NCI-H1694 treated with DMSO at 0.1 percent for 48 hours (cell line): ENCODE results near the gene GPX6.
"Not testable (repeated sequence)": the region's sequence is repeated elsewhere in the genome, so short reads cannot be mapped to it uniquely, and the experiment has no call there.

Experiments
- DNase-seq: peaks from one replicate; lab custom pipeline; 2025; lab: John Stamatoyannopoulos, UW

The GPX6 gene, protein sequence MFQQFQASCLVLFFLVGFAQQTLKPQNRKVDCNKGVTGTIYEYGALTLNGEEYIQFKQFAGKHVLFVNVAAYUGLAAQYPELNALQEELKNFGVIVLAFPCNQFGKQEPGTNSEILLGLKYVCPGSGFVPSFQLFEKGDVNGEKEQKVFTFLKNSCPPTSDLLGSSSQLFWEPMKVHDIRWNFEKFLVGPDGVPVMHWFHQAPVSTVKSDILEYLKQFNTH

DNA sequence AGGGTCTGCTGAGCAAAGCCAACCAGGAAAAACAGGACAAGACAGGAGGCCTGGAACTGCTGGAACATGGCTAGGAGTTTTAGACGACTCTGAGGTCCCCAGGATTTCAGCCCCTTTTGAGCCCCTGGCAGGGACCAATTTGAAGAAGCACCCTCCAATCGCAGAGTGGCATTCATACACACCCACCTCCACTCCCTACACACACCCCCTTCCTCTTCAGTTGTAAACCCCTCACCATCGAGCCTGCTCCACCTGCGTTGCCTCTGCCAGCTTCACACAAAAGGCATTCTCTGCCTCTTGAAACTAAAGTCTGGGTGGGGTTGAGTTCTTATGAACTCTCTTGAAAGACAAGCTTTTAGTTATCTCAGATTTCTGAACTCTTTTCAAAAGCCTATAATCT lies at the start of gene GPX6:
TSS of gene GPX6 (minus strand) at position 118 of the 400 bp plus-strand sequence. CDS start at position 68, 50 bp downstream.
- DNase-seq: no peak

DNA sequence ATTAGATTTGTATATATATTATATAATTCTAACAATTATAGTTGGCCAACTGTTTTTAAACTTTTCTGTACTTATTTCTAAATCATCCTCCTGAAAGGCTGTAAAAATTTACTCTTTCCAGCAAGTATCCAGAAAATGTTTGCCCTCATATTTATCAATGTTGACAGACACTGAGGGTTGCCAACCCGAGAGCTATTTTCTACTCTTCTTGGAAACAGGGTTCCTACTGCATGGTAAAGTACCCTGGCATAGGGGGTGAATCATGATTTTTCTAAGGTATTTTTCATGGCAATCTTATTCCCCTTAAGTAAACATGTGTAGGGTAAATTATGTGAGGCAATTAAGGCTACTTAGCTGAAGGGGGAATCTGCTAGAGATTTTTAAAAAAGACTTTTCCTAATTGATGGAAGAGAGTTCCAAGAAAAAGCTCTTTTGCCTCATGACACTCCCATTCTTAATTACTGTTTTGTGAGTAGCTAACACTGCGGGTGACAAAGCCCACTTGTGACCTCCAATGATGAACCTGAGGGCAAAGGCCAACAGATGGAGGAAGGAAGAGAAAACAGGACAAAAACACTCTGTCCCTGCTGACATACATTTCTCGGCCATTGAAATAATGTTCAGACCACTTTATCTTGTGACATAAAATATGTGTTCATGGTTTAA lies 48.0 kb upstream of the GPX6 start:
- DNase-seq: no peak

DNA sequence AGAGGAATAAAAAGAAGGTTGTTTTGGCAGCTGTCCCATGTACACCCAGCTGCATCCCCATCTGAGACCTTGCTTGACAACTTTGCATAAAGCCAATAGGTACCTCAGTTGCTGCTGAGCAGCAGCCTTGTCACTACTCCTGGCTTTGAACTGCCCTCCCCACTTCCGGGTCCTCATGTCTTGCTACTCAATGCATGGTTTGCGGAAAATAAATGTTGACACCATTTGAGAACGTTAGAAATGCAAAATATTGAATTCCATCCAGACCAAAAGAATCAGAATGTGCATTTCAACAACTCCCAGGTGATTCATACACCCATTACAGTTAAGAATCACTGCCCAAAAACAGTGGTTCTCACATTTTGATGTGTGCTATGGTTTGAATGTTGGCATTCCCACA lies 43.0 kb upstream of the GPX6 start:
- no peak for DNase-seq

DNA sequence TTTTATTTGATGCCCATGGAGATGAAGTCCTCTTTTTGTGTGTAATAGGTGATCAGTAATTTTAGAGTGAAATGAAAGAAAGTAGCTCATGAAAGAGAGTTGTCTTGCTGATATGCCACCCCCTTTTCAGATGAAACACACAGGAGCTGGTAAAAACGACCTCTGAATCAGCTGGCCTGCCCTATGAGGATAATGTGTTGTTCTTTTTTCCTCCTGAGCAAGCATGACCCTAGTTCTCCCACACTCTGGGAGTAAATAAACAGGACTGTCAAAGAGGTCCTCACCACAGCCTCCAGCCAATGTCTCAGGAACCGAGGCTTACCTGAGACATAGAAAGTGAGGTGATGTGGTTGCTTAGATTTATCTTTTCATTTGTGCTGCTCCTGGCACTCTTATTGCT lies 39.5 kb upstream of the GPX6 start:
- DNase-seq: no peak

DNA sequence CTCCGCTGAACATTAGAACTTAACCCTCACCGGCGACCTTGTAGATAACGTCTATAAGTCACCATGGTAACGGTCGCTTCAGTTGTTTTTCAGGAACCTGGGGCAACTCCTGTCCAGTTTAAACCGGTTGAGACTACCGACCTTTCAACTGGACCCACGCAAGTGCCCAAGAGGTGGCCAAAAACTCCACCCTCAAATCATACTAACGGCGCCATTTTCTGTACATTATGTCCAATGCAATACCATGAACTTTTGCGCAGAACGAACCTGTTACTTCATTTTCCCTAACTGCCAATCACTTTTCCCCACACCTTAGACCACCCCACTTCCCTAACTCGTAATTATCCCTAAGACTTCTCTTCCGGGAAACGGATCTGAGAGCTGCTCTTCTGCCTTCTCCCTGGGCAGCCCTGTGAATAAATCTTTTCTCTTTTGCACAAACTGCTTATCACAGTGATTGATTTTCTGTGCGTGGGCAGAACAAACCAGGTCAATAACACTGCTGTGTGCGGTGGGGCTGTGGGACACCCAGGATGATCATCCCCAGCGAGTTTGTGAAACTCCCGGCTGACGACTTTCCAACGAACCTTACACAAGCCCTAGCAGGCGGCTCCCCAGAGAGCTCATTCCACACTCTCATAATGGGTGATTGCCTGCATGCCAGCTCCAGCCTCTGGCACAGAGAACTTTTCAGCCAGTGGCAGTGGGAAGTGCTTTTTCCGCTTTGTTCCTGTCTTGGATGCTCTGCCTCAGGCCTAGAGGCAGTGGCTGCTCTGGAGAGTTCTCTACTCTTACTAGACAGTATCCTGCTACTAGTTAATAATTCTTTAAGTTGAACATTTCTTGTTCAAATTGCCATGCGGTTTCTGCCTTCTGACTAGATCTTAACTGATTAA lies 38.6 kb upstream of the GPX6 start:
- no peak for DNase-seq

DNA sequence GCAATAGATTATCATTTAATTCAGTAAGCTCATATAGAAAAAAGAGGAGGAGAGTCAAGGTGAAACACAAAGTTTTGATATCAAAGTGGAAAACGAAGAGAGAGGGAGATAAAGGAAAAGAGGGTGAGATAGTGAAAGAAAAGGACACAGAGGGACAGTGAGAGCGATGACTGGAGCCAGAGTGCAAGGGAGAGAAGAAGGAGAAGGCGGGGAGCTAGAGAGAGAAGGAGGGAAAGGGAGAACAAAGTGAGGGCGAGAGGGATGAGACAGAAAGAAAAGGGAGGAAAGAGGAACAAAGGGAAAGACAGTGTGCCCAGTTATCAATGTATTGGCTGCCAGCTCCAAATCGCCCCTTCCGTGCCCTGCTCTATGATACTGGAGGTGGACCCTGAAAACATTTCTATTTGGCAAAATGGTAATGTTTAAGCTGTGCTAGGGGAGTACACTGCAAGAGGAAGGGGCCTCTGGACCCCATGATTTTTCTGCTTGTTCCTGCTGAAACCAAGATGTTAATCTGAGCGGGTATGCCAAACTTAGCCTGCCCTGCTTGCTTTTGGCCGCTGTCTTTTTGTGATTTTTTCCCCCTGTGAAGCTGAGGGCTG lies 37.9 kb upstream of the GPX6 start:
- no peak for DNase-seq

DNA sequence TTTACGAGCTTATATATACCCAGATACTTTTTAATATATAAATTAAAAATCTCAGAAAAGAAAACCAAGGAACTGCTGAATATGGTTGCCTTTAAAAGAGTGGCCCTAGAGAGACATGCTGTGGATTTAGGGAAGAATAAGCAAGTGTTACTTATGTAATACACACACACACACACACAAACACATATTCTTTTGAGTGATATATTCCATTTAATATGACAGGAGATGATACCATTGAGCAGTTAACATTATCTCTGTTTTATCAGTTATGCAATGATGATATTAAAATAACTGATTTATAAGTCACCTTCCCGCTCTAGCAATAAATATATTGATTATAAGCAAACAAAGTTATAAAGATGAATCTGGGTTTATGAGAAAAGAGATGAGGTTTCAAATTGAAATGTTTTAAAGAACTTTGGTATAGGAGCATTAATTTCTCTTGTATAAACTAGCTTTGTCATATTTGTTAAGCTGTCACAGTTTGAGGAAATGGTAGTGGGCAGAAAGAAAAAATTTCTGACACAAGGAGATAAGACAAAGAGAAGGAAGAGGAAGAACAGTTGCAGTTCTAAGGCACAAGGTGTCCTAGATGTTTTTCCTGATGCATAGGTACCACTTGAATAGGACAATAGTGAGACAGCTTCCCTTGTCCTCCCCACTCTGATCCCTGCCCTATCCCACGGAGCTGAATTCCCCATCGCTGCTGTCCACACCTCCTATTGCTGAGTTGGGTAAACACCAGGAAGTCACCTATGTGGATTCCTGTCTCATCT lies 36.5 kb upstream of the GPX6 start:
- DNase-seq: no peak

DNA sequence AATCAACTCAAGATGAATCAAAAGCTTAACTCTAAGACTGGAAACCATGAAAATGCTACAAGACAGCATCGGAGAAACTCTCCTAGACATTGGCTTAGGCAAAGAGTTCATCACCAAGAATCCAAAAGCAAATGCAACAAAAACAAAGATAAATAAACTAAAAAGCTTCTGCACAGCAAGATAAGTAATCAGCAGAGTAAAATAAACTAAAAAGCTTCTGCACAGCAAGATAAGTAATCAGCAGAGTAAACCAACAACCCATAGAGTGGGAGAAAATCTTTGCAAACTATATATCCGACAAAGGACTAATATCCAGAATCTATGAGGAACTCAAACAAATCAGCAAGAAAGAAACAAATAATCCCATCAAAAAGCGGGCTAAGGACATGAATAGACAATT lies 31.4 kb upstream of the GPX6 start:
- DNase-seq: not testable (repeated sequence)

DNA sequence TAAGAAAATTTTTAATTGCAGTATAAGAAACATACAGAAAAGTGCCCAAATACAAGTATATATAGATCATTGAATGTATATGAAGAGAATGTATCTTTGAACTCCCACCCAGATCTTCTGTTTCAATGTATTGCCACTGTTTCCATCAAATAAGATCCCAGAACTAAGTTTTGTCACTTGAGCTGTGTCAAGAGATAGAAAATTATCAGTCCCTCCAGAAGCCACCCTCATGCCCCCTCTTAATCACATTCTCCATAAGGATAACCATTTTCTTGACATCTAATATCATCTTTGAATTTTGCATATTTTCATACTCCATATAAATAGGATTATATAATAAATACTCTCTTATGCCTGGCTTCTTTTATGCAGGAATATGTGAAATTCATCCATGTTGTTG lies 30.4 kb upstream of the GPX6 start:
- DNase-seq: no peak

DNA sequence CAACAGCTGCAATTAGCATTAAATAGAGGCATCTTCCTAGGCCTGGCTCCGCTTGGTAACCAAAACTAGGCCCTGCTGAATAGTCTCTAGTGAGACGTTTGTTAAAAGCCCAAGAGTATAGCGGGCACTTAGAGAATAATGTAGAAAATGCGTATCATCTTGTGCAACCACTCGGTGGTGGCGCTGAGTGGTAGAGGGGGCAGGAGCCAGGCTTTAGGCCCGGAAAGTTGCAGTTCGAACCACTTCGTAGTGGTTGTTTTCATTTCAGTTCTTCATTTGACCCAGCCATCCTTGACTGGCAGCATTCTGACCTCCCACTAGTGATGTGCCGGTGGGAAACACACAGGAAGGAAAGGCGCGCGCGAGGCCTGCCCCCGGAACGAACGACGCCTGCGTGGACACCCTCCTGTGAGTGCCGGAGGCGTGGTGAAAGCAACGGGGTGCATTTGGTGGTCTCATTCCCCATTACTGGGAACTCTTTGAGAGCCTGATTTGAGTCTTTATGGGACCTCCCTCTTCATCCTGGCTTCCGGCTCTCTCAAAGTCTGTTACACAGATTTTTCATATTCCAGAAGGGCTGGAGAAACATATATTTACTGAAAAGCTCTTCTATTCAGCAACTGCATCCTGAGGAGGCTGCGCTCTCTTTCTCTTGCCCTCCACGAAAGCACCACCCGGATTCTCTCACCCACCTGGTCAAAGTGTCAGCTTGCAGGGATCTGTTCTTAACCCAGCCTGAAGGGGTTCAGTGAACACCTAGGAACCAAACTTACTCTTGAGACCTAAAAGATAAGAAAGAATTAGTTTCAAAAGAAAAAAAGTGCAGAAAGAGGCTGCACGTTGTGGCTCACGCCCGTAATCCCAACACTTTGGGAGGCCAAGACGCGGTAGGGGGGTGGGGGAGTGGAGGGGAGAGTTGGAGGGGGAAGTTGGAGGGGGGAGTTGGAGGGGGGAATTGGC lies 28.3 kb upstream of the GPX6 start:
- no peak for DNase-seq

DNA sequence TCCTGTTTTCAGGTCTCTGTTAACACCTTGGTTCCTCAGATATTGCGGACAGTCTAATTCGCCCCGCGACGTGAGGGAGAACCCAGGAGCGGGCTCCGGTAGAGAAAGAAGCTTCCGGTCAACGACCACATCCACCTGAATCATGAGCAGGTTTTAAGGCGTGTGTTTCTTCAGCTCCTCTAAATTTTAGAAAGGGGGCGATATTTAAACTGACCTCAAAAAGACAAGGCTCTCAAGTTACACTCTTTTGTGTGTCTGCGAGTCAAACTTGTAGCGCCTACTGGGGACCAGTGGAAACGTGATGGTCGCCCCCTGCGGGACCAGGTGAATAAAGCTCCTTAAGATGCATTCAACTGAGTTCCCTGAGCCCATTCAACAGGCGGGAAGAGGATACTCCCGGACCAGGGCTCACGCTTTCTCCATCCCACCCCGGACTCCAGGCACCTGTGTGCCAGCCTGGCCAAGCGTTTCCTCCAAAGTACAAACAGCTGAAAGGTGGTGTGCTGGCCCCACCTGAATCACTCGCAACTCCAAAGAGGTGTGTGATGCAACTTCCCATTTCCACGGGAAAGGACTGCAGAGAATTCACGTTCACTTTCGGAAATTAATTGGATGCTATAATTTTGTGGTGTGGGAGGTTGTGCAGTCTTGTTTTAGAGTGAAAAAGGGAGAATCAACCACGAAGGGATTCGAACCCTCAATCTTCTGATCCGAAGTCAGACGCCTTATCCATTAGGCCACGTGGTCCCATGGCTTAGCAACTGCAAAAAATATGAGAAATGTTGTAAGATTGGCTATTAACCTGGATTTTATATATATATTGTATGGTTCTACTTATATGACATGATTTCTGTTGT lies 27.1 kb upstream of the GPX6 start:
- peak; percentile 76 for DNase-seq

DNA sequence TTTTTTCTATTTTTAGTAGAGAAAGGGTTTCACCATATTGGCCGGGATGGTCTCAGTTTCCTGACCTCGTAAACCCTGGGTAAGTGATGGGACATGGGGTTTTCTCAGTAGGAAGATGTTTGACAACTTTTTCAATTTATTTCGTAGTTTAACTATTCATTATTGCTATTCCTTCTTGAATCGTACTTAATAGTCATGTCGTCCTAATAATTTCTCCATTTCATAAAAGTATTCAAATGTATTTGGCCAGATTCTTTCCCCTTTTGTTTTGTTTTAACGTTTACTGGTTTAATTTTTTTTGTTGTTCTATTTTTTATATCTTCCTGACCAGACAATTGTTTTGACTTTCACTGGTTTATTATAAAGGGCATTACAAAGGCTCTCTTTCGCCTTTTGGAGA lies 26.4 kb upstream of the GPX6 start:
- no peak for DNase-seq

DNA sequence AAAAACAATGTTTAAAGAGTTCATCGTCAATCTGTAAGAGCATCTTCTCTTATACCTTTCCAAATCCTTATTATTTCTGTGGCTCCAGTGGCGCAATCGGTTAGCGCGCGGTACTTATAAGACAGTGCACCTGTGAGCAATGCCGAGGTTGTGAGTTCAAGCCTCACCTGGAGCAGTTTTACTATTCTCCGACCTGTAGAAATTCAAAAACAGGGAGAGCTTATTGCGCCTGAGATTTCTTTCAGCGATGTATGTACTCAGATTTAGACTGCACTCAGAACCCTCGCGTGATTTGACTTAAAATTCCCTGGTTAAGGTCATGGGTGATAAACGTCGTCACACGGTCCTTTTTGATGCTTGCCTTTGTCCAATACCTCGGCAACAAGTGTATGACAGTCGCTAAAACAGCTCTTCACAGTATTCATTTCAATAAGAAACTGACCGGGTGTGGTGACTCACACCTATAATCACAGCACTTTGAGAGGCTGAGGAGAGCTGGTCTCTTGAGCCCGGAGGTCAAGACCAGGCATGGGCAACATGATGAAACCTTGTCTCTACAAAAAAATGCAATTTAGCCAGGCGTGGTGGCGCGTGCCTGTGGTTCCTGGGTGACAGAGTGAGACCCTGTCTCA lies 22.0 kb upstream of the GPX6 start:
- no peak for DNase-seq

DNA sequence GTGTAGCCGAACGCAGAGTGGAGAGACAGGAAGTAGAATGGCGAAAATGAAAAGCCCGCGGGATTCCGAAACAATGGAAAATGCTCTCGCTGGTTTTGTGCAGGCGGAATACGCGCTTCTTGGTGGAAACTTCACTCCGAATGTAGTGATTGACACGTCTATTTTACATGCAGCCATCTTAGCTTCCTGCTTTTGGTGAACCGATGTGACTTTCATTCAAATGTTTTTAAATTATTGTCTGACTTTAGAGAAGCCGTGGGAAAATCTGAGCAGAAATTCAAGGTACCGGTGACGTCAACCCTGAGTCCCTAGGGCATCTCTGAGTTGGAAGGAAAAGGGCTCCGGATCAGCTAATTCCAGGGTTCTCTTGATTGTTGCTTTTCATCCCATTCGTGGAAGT lies 21.5 kb upstream of the GPX6 start:
- no peak for DNase-seq

DNA sequence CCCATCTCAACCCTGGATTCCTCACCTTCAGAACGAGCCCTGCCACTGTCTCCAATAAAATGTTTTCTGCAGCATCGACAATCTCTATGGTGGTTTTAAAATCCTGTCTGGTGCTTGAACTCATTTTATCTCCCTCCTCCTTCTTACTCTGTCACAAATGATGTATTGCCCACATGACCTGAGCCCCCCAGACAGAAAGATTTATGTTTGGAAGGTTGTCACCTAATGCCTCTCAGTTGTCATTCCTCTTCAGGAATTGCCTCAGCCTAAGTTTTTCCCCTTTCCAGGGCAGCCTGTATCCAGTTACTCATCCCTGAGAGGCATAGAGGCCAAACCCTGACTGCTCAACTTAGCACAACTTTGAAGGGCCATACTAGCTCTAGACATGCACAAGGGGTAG lies 19.3 kb upstream of the GPX6 start:
- no peak for DNase-seq

DNA sequence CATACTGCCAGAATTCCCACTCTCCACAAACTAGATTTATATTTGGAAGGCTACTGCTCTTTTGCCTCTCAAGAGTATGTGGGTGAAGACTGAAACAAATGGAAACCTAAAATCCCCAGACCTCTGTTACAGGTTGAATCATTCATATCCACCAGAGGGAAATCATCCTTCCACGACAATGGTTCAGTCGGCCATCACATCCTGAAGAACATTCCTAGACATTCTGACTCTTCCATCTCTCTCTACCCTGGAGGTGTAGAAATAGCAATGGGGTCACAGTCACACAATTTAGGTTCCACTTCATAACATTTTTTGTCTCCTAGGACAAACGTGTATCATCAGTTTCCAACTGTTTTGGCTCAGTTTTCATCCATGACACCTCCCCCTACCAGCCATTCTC lies 18.7 kb upstream of the GPX6 start:
- no peak for DNase-seq

DNA sequence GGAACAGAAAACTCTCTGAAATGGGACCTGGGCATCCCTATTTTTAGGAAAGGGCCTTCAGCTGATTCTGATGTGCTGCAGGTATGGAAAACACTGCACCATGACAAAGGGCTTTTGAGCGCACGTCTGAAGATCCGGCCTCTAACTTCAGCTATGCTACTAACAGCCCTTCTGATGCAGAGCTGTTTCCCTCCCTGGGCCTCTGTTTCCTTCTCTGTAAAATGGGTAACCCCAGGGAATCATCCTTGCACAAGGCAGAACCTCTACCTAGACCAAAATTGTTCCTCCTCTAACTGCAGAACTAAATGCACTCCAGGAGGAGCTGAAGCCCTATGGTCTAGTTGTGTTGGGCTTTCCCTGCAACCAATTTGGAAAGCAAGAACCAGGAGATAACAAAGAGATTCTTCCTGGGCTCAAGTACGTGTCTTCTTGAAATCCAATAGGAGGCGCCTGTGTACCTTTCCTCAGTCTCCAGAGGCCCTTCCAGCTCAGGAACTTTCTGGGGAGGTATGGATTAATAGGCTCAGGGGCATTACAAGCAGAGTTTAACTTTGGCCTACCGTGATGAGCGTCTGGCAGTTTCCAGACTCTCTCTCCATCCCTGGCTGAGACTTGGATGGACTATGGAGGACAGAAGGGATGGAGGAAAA lies 16.0 kb upstream of the GPX6 start:
- no peak for DNase-seq

DNA sequence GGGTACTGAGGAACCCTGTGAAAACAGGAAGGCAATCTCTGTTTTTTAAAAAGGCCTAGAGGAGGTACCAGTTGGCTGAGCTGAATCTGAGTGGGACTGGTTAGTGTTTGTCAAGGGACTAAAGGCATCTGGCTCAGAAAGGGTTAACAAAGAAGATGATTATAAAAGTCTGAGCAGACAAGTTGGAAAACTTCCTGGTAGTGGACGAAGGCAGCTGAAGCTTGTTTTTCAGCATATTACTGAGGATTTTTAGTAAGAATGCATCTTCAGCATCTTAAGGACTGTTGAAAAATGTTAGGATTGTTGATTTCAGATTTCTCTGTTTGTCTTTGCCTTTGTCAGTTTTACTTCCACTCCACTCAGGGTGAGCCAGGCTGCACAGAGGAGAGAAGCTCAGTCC lies 15.2 kb upstream of the GPX6 start:
- DNase-seq: no peak
